H1 (cell line): ENCODE results near the gene NEURL1B. TPM values are rescaled to one million over a fixed set of nuclear protein-coding genes. Genes with fewer than 3 reads are reported as not detected.

ENCODE experiments used
- CTCF ChIA-PET: fragments of 300-600 bp; sonication (Branson Sonifier 250); formaldehyde crosslinking; loops from one replicate; lab custom pipeline; 2021; ENCODE audit not compliant: partially characterized antibody; lab: Charles Lee
- POLR2A ChIA-PET: fragments of 300-600 bp; sonication (Branson Sonifier 250); formaldehyde crosslinking; loops from one replicate; lab custom pipeline; 2021; ENCODE audit warnings: inconsistent platforms; ENCODE audit not compliant: partially characterized antibody; lab: Charles Lee
- DNase-seq, 2 experiments: peaks; one replicate each; pipeline versions ENCODE4 v3.0.0 to v3.0.0-alpha.2; 2010 to 2022; ENCODE audit warnings: low spot score in 2 of 2, low read depth in 1 of 2, mixed read lengths in 1 of 2
- FAIRE-seq: peaks from 2 replicates; lab custom pipeline; 2011; peaks lifted over from hg19 to GRCh38; lab: Jason Lieb, UNC
- H2AFZ ChIP-seq: 2 replicates; pipeline ENCODE4 v1.8.1; 2012; ENCODE audit warnings: low read length, inconsistent platforms
- H2AK5ac ChIP-seq: 2 replicates; pipeline ENCODE4 v1.6.1; 2013; ENCODE audit warnings: low read depth, low read length
- H2BK120ac ChIP-seq: replicated peaks from 2 replicates; pipeline ENCODE3; 2013; ENCODE audit warnings: low read depth, low read length, inconsistent platforms
- H2BK12ac ChIP-seq: 2 replicates; pipeline ENCODE4 v1.6.1; 2013; ENCODE audit warnings: low read depth, low read length
- H2BK15ac ChIP-seq: 2 replicates; pipeline ENCODE4 v1.6.1; 2013; ENCODE audit warnings: low read length
- H2BK20ac ChIP-seq: 2 replicates; pipeline ENCODE4 v1.6.1; 2013; ENCODE audit warnings: low read length
- H2BK5ac ChIP-seq: 2 replicates; pipeline ENCODE4 v1.6.1; 2013; ENCODE audit warnings: low read depth, low read length
- H3K14ac ChIP-seq: 2 replicates; pipeline ENCODE4 v1.6.1; 2013; ENCODE audit warnings: inconsistent platforms; ENCODE audit not compliant: insufficient read length
- H3K18ac ChIP-seq: 2 replicates; pipeline ENCODE4 v1.6.1; 2013; ENCODE audit warnings: low read length; ENCODE audit errors: extremely low read depth
- H3K23ac ChIP-seq: 2 replicates; pipeline ENCODE4 v1.6.1; 2013; ENCODE audit warnings: inconsistent platforms; ENCODE audit not compliant: insufficient read length
- H3K23me2 ChIP-seq: 2 replicates; pipeline ENCODE4 v1.6.1; 2013; ENCODE audit warnings: low read depth, low read length
- H3K27ac ChIP-seq: 2 replicates; pipeline ENCODE4 v1.6.1; 2011; ENCODE audit warnings: low read depth, low read length, inconsistent platforms
- H3K27me3 ChIP-seq, 4 experiments: replicated peaks in 1 of 4; 1 replicate in 1 of 4; 2 replicates in 3 of 4; pipeline versions ENCODE4 v1.6.1 to v1.8.1; 2011 to 2013; ENCODE audit warnings: low read length in 3 of 4, mild to moderate bottlenecking in 3 of 4, inconsistent platforms in 2 of 4, mixed read lengths in 2 of 4, moderate library complexity in 1 of 4; ENCODE audit not compliant: control insufficient read depth in 3 of 4, insufficient read depth in 3 of 4; ENCODE audit errors: extremely low read depth in 1 of 4
- H3K36me3 ChIP-seq, 4 experiments: 2 replicates each; pipeline versions ENCODE4 v1.6.1 to v1.8.1; 2011 to 2013; ENCODE audit warnings: mild to moderate bottlenecking in 4 of 4, low read length in 3 of 4, moderate library complexity in 2 of 4, control low read depth in 1 of 4, inconsistent platforms in 1 of 4; ENCODE audit not compliant: insufficient read depth in 4 of 4, control insufficient read depth in 2 of 4
- H3K4ac ChIP-seq: replicated peaks from 2 replicates; pipeline ENCODE3; 2013; ENCODE audit warnings: low read length, low read depth, mixed read lengths, inconsistent platforms; ENCODE audit not compliant: insufficient read length
- H3K4me1 ChIP-seq, 4 experiments: replicated peaks in 1 of 4; 1 replicate in 1 of 4; 2 replicates in 3 of 4; pipeline versions ENCODE4 v1.6.1 to v1.8.1; 2011 to 2013; ENCODE audit warnings: low read length in 3 of 4, inconsistent platforms in 2 of 4, mixed read lengths in 1 of 4; ENCODE audit not compliant: insufficient read depth in 4 of 4, control insufficient read depth in 3 of 4
- H3K4me2 ChIP-seq, 2 experiments: 2 replicates each; pipeline versions ENCODE4 v1.6.1 to v1.8.1; 2011 to 2013; ENCODE audit warnings: low read depth in 2 of 2, low read length in 2 of 2, control low read depth in 1 of 2, inconsistent platforms in 1 of 2, mild to moderate bottlenecking in 1 of 2; ENCODE audit not compliant: insufficient read depth in 1 of 2
- H3K4me3 ChIP-seq, 4 experiments: fragments of 200-600, 300-600 bp in 1 of 4; sonication (generic), shearing (Covaris generic), sonication (Bioruptor Twin) in 1 of 4; 2 replicates each; pipeline versions ENCODE4 v1.5.1 to v1.8.1; 2011 to 2016; ENCODE audit warnings: low read length in 4 of 4, low read depth in 3 of 4, control low read depth in 2 of 4, inconsistent platforms in 2 of 4, mild to moderate bottlenecking in 2 of 4, mixed read lengths in 1 of 4, moderate library complexity in 1 of 4; ENCODE audit not compliant: insufficient read depth in 2 of 4; ENCODE audit errors: extremely low read depth in 1 of 4
- H3K56ac ChIP-seq: replicated peaks from 2 replicates; pipeline ENCODE3; 2013; ENCODE audit warnings: low read depth, mild to moderate bottlenecking, mixed read lengths, low read length, inconsistent platforms; ENCODE audit not compliant: insufficient read length
- H3K79me1 ChIP-seq: 2 replicates; pipeline ENCODE4 v1.6.1; 2013; ENCODE audit warnings: low read depth, low read length, control low read depth
- H3K79me2 ChIP-seq, 2 experiments: 2 replicates each; pipeline versions ENCODE4 v1.6.1 to v1.8.1; 2012 to 2013; ENCODE audit warnings: low read length in 2 of 2, mild to moderate bottlenecking in 2 of 2, inconsistent platforms in 1 of 2; ENCODE audit not compliant: insufficient read depth in 2 of 2, control insufficient read depth in 1 of 2
- H3K9ac ChIP-seq, 4 experiments: replicated peaks in 1 of 4; 1 replicate in 1 of 4; 2 replicates in 3 of 4; pipeline versions ENCODE4 v1.6.1 to v1.8.1; 2011 to 2013; ENCODE audit warnings: low read depth in 3 of 4, low read length in 3 of 4, control low read depth in 2 of 4, mild to moderate bottlenecking in 2 of 4, moderate library complexity in 2 of 4, inconsistent platforms in 1 of 4; ENCODE audit errors: extremely low read depth in 1 of 4
- H3K9me3 ChIP-seq, 2 experiments: 2 replicates each; pipeline versions ENCODE4 v1.6.1 to v1.8.1; 2012 to 2013; ENCODE audit warnings: mild to moderate bottlenecking in 2 of 2, moderate library complexity in 2 of 2, control low read depth in 1 of 2, inconsistent platforms in 1 of 2, low read depth in 1 of 2, low read length in 1 of 2, mixed read lengths in 1 of 2; ENCODE audit not compliant: insufficient read depth in 2 of 2
- H4K20me1 ChIP-seq, 2 experiments: replicated peaks in 1 of 2; 2 replicates each; pipeline versions ENCODE3 to v1.8.1; 2011 to 2013; ENCODE audit warnings: inconsistent platforms in 2 of 2, low read length in 2 of 2, mild to moderate bottlenecking in 1 of 2; ENCODE audit not compliant: insufficient read depth in 2 of 2, control insufficient read depth in 1 of 2
- H4K5ac ChIP-seq: 2 replicates; pipeline ENCODE4 v1.6.1; 2013; ENCODE audit warnings: low read length, low read depth, mixed read lengths, inconsistent platforms; ENCODE audit not compliant: insufficient read length
- H4K8ac ChIP-seq: 2 replicates; pipeline ENCODE4 v1.8.0; 2013; ENCODE audit warnings: mild to moderate bottlenecking, moderate library complexity, low read length, inconsistent platforms; ENCODE audit not compliant: insufficient read depth; ENCODE audit errors: extremely low read depth
- H4K91ac ChIP-seq: replicated peaks from 2 replicates; pipeline ENCODE3; 2013; ENCODE audit warnings: low read length, mixed read lengths, inconsistent platforms; ENCODE audit not compliant: insufficient read length
- EZH2 ChIP-seq: fragments of 200-600 bp; sonication (generic); IDR thresholded peaks from 2 replicates; pipeline ENCODE4 v1.7.1; 2012; ENCODE audit warnings: low read depth, mild to moderate bottlenecking, moderate library complexity, low read length, inconsistent platforms; ENCODE audit not compliant: severe bottlenecking
- HDAC2 ChIP-seq, 2 experiments: fragments of 300-600 bp in 1 of 2; sonication (generic) in 1 of 2; IDR thresholded peaks; 2 replicates each; pipeline ENCODE4 v1.6.1; 2011 to 2012; ENCODE audit warnings: low read depth in 2 of 2, low read length in 2 of 2, mild to moderate bottlenecking in 2 of 2, moderate library complexity in 2 of 2, borderline replicate concordance in 1 of 2, inconsistent platforms in 1 of 2
- RNF2 ChIP-seq: fragments of 200-900, 300-1000 bp; sonication (generic); IDR thresholded peaks from 2 replicates; pipeline ENCODE4 v1.7.1; 2016; ENCODE audit warnings: borderline replicate concordance, low read depth, mild to moderate bottlenecking, antibody characterized with exemption, low read length; ENCODE audit not compliant: poor library complexity, severe bottlenecking; ENCODE audit errors: missing control alignments
- SUZ12 ChIP-seq: fragments of 200-600 bp; sonication (generic); IDR thresholded peaks from 2 replicates; pipeline ENCODE4 v1.6.1; 2012; ENCODE audit warnings: mild to moderate bottlenecking, inconsistent platforms, low read length, moderate library complexity, mixed read lengths
- ZNF274 ChIP-seq: IDR thresholded peaks from 2 replicates; pipeline ENCODE4 v1.7.0; 2012; ENCODE audit warnings: low read length, borderline replicate concordance; ENCODE audit errors: extremely low read depth
- WGBS, 2 experiments: shearing (Covaris generic) in 1 of 2; methylation state at CpG; one replicate each; pipeline versions ENCODE4 v1.1.6 to v1.1.7; 2013 to 2015; ENCODE audit warnings: low lambda C conversion rate in 2 of 2, mixed read lengths in 2 of 2, inconsistent platforms in 1 of 2, low coverage in 1 of 2, missing lambda C conversion rate in 1 of 2; ENCODE audit not compliant: insufficient replicate concordance in 2 of 2, insufficient coverage in 1 of 2, insufficient read length in 1 of 2; ENCODE audit errors: extremely low coverage in 1 of 2, missing lambda C conversion rate in 1 of 2; 5-methylcytosine and 5-hydroxymethylcytosine counted together
- polyA plus RNA-seq, 7 experiments: library from polyadenylated mRNA; depleted of rRNA in 3 of 7; stranded (reverse) in 5 of 7; unstranded in 2 of 7; fragments of >200 nt in 5 of 7; fragments of 200-250 nt in 2 of 7; gene quantifications; 1 replicate in 5 of 7; 2 replicates in 1 of 7; 4 replicates in 1 of 7; pipeline versions ENCODE4 v1.2.1 to v1.2.3, GENCODE V29; 2011 to 2013; ENCODE audit warnings: missing spikeins in 2 of 7, mixed read lengths in 2 of 7
- total RNA-seq: library from RNA; stranded (reverse); fragmentation: NEBNext Ultra II Directional; extraction: Animal tissue kit (Norgen Biotek cat#: 25700); gene quantifications from 2 replicates; pipeline ENCODE4 v1.2.1, GENCODE V29; 2021
- TF ChIP-seq, protein P1 (sequence below): IDR thresholded peaks from 2 replicates; pipeline ENCODE4 v1.6.1; 2012; ENCODE audit warnings: inconsistent platforms

Gene NEURL1B
- total and polyA plus RNA-seq, 2 of the 8 experiments (the other 6 are each of a cell fraction or from before 2014, with no cell fraction given) = 3.3 to 6.1 TPM

DNA sequence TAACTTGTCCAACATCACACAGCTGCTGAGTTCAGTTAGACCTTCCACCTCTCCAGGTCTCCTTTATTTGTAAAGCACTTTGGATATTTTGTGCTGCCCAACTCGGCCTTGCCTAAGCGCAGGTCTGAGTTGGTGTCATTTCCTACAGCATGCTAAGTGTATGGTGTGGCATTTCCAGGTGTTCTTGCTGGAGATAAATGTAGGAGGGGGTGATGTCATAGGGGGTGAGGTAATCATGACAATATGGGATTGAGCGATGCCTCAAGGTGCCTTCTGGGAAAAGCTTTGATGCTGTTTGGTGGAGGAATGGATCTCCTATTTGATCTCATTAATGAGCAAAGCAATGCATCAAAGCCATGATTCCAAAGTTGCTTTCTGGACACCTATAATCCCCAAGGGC is 32.3 kb upstream of the NEURL1B start:
- WGBS, 2 experiments = 88% methylated on average over 3 of the region's 3 CpGs; no CpG with 5 or more reads in 1 of the 2 experiments
- TF ChIP-seq RNF2 (no peak), EZH2 (no peak), ZNF274 (no peak), HDAC2 (IDR thresholded peaks at IDR 0.05; ENCODE audit: borderline replicate concordance in 1 of 2, low read depth in 2 of 2, low read length in 2 of 2) (no peak), SUZ12 (no peak)
- TF ChIP-seq, protein P1, sequence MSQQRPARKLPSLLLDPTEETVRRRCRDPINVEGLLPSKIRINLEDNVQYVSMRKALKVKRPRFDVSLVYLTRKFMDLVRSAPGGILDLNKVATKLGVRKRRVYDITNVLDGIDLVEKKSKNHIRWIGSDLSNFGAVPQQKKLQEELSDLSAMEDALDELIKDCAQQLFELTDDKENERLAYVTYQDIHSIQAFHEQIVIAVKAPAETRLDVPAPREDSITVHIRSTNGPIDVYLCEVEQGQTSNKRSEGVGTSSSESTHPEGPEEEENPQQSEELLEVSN = no peak
- H3K36me3 ChIP-seq = no peaks in the 10 kb centered on the region
- H3K4me1 ChIP-seq = peaks cover 0 to 2% (median under 1%) of the 10 kb centered on the region in 4 experiments; a peak in 1 of 7 replicates
- H2BK120ac ChIP-seq = no peak overlapping the region
- H4K20me1 ChIP-seq = no peaks in the 10 kb centered on the region
- H3K23ac ChIP-seq = no peak overlapping the region
- DNase-seq = no peak
- H3K56ac ChIP-seq = no peak overlapping the region
- no peak overlapping the region for H4K8ac ChIP-seq
- H2BK5ac ChIP-seq = no peak overlapping the region
- CTCF ChIA-PET = interaction anchor here (1.4 to 2.7 kb wide), 5 partner anchors 9 to 89 kb away, joined by 3 to 9 read pairs (median 5); no protein-coding TSS in a partner anchor
- FAIRE-seq = no peak
- H2AK5ac ChIP-seq = no peak overlapping the region
- H3K27me3 ChIP-seq = no peaks in the 10 kb centered on the region; a peak in 1 of 7 replicates
- no peak overlapping the region for H3K27ac ChIP-seq
- H3K23me2 ChIP-seq = no peaks in the 10 kb centered on the region; the same call in 1 of the 2 replicates
- no peak overlapping the region for H2BK15ac ChIP-seq
- no peak overlapping the region for H3K4me3 ChIP-seq
- POLR2A ChIA-PET = no interaction called here
- no peak overlapping the region for H2BK12ac ChIP-seq
- no peak overlapping the region for H3K18ac ChIP-seq
- H3K4me2 ChIP-seq = no peak overlapping the region
- no peak overlapping the region for H2AFZ ChIP-seq
- no peak overlapping the region for H4K5ac ChIP-seq
- no peak overlapping the region for H2BK20ac ChIP-seq
- no peaks in the 10 kb centered on the region for H3K9me3 ChIP-seq
- no peak overlapping the region for H3K4ac ChIP-seq
- H4K91ac ChIP-seq = no peak overlapping the region
- H3K9ac ChIP-seq = no peak overlapping the region
- H3K14ac ChIP-seq = no peak overlapping the region
- H3K79me1 ChIP-seq = no peaks in the 10 kb centered on the region
- H3K79me2 ChIP-seq = no peaks in the 10 kb centered on the region
